NCI-H748 (cell line): ENCODE data around the gene KIF17.

ENCODE experiments used
- DNase-seq: peaks from one replicate; lab custom pipeline; 2025; ENCODE audit not compliant: unreplicated experiment; lab: John Stamatoyannopoulos, UW

The KIF17 gene

DNA sequence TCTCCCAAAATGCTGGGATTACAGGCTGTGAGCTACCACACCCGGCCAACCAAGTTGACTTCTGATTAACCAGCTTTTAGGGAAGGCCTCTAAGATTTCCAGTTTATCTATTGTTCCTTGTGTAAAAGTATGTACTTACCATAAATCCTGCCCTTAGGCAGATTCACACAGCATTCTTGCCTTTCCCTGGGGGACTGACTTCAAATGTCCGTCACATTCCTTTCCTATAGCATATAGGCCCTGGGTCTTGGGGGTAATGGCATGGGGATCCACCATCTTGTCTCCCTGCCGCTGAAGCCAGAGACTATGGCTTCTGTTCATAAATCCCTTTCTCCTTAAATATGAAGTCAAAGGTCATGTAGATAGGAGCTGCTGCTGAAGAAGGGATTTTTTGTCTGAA, 85.4 kb downstream of the KIF17 start:
- no peak for DNase-seq

DNA sequence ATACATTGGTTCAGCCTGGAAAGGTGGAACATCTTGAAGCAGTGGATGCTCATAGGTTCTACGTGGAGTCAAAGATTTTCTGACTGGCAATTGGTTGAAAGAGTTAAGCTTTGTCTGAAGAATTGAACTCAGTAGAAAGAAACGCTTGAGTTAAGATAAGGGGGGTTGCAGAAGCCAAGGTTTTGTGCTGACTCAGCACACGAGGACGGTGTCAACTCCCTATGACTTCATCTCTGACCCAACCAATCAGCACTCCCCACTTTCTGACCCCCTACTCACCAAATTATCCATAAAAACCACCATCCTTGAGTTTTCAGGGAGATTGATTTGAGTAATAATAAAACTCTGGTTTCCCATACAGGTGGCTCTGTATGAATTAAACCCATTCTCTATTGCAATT, 87.1 kb downstream of the KIF17 start:
- no peak for DNase-seq

DNA sequence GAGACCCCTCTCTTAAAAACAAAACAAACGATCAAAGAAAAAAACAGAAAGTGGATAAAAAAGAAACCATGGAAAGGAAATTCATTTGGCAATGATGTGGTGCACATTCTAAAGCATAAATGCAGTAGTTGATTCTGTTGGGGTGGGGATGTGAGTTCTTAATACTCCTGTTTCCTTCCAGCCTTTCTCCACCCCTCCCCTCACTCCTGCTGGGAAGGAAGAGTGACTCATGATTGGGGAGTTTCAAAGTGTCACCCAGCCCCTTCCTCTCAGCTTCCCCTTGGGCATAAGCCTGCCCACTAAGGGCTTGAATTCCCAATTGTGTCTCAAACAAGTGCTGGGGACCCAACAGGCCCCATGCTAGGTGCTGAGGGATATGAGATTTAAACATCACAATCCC, 91.3 kb downstream of the KIF17 start:
- DNase-seq = no peak

DNA sequence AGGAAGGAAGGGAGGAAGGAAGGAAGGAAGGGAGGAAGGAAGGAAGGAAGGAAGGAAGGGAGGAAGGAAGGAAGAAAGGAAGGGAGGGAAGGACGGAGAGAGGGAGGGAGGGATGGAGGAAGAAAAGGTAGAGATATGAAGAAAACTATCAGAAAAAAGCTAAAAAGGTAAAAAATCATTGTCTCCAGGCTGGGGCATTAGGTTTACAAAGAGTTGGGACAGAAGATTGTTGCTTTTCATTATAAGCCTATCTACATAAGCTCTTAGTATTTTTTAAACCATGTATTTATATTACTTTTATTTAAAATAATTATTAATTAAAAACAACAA, 91.7 kb downstream of the KIF17 start:
- DNase-seq = no peak

DNA sequence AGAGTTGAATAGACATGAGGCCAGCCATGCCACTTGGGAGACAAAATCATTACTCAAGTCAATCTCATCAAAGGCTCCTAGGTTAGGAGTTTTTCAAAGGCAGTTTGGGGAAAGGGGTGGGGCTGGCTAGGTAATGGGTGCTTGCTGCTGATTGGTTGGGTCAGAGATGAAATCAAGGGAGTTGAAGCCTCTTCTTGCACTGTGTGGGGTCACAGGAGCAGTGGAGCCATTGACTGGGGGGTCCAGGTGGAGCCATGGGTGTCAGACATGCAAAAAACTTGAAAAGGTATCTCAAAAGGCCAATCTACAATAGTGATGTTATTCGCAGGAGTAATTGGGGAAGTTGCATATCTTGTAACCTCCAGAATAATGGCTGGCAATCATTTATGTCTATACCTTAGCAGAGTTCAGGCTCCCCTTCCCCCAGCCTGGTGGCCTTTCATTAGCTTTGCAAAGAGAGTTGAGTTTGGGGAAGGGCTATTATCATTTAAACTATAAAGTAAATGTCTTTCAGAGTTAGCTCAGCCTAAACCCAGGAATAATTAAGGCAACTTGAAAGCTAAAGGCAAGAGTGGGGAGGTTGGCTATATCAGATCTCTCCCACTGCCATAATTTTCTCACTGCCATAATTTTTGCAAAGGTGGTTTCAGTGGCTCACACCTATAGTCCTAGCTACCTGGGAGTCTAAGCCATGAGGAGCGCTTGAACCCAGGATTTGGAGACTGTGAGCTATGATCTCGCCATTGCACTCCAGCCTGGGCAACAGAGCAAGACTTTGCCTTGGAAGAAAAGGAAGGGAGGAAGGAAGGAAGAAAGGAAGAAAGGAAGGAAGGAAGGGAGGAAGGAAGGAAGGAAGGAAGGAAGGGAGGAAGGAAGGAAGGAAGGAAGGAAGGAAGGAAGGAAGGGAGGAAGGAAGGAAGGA, 92.4 kb downstream of the KIF17 start:
- DNase-seq = no peak

DNA sequence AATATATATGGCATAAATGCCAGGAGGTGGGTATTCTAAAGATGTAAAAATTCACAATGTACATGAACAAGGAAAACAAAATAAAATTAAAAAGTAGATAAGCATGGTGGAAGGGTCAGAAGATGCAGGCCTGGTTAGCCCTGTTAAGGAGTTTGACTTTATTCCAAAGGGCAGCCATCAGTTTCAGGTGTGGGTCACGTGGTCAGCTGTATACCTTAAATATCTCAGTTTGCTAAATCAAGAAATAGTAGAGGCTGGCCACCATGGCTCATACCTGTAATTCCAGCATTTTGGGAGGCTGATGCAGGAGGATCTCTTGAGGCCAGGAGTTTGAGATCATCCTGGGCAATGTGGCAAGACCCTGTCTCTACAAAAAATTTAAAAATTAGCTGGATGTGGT, 93.1 kb downstream of the KIF17 start:
- DNase-seq = no peak

DNA sequence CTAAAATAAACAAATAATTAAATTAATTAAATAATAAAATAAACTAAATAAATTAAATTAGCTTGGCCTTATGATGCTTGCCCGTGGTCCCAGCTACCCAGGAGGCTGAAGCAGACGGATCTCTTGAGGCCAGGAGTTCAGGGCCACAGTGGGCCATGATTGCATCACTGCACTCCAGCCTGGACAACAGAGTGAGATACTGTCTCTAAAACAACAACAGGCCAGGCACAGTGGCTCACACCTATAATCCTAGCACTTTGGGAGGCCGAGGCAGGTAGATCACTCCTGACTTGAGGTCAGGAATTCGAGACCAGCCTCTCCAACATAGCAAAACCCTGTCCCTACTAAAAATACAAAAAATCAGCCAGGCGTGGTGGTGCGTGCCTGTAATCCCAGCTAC, 96.8 kb downstream of the KIF17 start:
- no peak for DNase-seq

DNA sequence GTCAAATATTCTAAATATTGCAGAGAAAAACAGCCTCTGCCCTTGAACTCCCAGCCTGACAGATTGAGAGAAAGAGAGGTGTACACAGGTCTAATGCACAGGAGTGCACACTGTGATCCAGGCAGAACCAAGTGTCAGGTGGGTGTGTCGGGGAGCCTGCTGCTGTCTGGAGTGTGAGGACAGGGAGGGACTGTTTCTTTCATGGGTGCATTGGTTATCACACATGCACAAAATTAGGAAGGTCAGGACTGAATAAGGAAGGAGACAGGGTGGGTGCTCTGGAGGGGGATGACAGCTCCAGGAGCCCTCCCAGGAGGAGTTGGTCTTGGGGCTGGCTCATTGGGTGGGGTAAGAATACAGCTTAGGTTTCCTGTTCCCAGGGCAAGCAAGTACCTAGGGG, 97.8 kb downstream of the KIF17 start:
- DNase-seq = no peak

DNA sequence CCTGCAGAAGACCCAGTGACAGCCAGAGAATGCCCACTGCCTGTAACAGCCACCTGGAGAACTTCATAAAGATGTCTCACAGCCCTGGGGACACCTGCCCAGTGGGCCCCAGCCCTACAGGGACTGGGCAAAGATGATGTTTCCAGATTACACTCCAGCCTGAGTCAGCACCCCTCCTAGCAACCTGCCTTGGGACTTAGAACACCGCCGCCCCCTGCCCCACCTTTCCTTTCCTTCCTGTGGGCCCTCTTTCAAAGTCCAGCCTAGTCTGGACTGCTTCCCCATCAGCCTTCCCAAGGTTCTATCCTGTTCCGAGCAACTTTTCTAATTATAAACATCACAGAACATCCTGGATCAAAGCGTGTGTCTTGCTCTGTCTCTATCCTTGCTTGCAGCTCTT, 99.3 kb downstream of the KIF17 start:
- DNase-seq = no peak

DNA sequence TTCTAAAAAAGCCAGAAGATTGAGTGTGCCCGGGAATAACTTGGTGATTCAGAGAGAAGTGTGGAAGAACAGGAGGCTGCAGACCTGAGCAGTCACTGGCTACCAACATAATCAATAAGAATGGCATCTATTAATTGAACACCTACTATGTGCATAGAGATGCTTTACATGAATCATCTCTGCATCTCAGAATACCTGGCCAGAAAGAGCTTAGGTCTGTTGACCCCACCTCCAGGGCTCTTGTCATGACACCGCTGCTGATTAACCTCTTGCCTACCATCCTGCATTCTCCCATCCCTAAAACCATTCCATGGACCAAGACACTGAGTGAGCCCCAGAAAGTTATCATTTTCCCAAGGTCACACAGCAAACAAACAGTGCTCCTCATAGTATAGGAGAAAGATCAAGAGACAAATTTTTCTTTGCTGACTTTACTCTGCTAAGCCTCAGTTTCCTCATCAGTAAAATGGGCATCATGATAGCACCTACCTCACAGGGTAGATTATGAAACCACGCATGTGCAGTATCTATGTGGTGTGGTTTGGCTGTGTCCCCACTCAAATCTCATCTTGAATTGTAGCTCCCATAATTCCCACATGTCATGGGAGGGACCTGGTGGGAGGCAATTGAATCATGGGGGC, 100.8 kb downstream of the KIF17 start:
- no peak for DNase-seq

DNA sequence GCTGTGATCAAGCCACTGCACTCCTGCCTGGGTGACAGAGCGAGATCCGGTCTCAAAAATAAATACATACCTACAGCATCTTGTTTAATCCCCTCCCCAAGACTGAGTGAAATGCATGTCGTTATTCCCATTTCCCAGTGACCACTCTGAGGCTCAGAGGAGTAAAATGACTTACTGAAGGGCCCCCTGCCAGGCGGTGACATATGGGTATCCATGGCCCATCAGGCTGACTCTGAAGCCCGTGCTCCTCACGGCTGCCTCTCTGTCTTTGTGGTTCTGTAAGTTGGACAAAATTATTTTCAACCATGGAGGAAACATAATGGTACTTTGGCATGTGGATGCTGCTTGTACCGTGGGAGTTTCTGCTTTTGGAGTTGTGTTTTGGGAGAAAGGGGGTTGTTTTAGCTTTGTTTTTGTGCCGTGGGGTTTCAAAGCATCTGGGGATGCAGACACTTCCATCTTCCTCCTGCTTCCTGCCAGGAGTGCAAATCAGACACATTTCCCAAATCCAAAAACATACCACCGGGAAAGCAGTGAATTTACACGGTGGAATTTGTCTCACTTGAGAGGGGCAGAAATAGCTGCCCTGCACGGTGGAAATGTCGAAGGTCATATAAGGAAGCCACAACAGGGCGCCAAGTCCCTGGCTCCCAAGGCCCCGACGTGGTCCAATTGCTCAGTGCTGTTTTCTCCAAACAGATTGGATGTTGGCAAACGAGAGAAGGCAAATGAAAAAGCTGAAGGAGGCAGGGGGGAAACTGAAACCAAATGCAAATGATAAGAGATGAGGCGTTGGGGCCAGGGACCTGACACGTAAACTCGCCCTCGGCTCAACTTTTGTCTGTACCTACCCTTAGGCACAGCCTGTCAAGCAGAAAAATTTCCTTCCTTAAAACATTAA, 101.6 kb downstream of the KIF17 start:
- DNase-seq = no peak

DNA sequence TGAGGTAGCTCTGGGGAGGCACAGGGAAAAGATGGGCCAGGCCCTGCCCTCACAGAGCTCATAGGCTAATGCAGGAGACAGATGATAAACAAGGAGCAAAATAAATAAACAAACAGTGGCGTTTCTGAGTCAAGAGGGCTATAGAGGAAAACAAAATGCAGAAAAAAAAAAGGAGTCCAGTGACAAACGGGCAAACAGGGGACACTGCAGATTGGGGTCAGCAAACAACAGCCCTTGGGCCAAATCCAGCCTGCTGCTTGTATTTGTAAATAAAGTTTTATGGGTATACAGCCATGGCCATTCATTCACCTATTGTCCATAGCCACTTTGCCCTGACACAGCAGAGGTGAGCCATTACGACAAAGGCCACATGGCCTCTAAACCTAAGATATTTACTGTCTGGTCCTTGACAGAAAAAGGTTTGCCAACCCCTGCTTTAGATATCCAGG, 103.7 kb downstream of the KIF17 start:
- no peak for DNase-seq
